ENCODE data around the gene MEG3. TPM values are rescaled to one million over a fixed set of nuclear protein-coding genes. Genes with fewer than 3 reads are reported as not detected.
"Not testable (repeated sequence)": the region's sequence is repeated elsewhere in the genome, so short reads cannot be mapped to it uniquely, and the experiment has no call there.

Gene MEG3
- total RNA-seq, 2 experiments from 2014 or later, result not detected

DNA sequence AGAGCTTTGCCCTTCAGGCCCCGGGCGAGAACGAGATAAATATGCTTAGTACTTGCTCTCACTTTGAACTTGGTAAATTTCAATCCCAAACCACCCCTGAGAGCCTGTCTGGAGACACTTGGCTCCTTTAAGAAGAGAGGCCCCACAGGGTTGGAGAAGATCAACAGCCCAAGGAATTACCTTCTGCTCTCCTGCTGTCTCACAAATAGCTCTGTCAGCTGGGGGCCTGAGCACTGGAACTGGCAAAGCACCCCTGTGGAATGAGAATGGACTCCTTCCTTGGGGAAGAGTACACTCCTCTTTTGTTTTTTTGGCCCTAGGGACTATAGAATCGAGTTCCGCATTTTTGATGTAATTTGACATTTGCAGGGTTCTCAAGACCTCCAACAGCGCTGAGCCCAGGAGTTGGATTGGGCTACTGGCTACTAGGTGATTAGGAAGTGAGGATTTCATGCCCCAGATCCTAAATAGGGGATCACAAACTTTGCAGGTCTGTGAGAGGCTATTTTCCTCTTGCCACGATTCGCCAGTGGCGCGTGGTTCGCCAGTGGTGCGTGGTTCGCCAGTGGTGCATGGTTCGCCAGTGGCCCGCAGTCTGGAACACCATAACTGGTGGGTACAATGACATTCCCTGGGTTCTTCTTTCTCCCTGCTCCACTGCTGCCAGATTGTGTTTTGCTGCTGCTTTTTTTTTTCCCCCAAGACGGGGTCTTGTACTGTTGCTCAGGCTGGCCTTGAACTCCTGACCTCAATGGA, 17.8 kb upstream of the MEG3 start:
- Mint-ChIP-seq H3K4me3 (no peak overlapping the region), H3K4me1 (ENCODE audit: low read depth) (no peaks in the 10 kb centered on the region), H3K9me3 (ENCODE audit: insufficient read depth) (peaks cover 10% of the 10 kb centered on the region), H3K27me3 (ENCODE audit: low read depth) (peaks cover 2% of the 10 kb centered on the region), H3K27ac (no peak overlapping the region), H3K36me3 (ENCODE audit: low read depth) (peaks cover 2% of the 10 kb centered on the region)
- CTCF ChIA-PET, result no interaction called here
- ATAC-seq, result no peak
- DNase-seq, result no peak
- POLR2A ChIA-PET, result no interaction called here

DNA sequence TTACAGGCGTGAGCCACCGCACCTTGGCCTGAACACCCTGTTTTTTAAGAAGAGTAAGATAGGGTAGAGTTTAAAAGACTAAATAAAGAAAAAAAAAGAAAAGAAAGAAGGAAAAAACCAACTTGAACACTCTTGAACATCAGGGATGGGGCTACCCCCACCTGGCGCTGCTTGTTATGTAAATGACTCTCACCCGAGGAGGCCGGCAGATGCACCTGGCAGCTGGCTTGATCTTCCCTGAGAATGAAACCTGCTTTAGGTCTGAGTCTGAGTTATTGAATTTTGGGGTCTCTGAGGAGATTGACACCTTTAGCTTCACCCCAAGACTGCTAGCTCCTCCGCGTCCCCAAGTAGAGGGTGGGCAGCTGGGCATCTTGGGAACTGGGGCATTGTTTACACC, 15.5 kb upstream of the MEG3 start:
- ChIA-PET CTCF (no interaction called here), POLR2A (no interaction called here)
- H3K27ac Mint-ChIP-seq, result no peak overlapping the region
- H3K36me3 Mint-ChIP-seq (ENCODE audit: low read depth), result peaks cover 2% of the 10 kb centered on the region
- ATAC-seq (no peak), DNase-seq (no peak)
- no peak overlapping the region for H3K4me3 Mint-ChIP-seq
- H3K27me3 Mint-ChIP-seq (ENCODE audit: low read depth), result peaks cover 2% of the 10 kb centered on the region
- no peaks in the 10 kb centered on the region for H3K4me1 Mint-ChIP-seq (ENCODE audit: low read depth)
- H3K9me3 Mint-ChIP-seq (ENCODE audit: insufficient read depth), result peaks cover 10% of the 10 kb centered on the region

DNA sequence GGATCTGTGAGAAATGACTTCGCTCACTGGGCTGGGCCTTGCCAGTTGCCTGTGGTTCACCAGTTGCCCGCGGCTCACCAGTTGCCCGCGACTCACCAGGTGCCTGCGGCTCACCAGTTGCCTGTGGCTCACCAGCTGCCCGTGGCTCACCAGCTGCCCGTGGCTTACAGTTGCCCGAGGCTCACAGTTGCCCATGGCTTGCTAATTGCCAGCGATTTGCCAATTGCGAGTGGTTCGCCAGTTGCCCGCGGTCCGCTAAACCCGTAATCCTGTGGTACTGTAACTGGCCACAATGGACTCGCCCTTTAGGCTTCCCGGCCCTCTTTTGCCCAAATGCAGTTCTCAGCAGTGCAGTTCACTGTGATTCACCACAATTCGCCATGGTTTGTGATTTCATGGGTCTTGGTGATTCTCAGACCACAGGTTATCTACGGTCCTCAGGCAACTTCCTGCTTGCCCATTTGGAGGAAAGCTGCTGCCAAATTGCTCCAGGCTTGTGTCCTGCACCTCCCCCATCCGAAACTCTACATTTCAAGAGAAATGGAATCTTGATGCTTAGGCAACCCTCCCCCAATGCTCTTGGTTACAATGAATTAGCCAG, 15.0 kb upstream of the MEG3 start:
- no peaks in the 10 kb centered on the region for H3K4me1 Mint-ChIP-seq (ENCODE audit: low read depth)
- H3K9me3 Mint-ChIP-seq (ENCODE audit: insufficient read depth), result peaks cover 10% of the 10 kb centered on the region
- ATAC-seq, result no peak
- CTCF ChIA-PET, result no interaction called here
- no peak overlapping the region for H3K27ac Mint-ChIP-seq
- DNase-seq, result no peak
- H3K36me3 Mint-ChIP-seq (ENCODE audit: low read depth), result peaks cover 2% of the 10 kb centered on the region
- H3K4me3 Mint-ChIP-seq, result no peak overlapping the region
- POLR2A ChIA-PET, result no interaction called here
- H3K27me3 Mint-ChIP-seq (ENCODE audit: low read depth), result peaks cover 2% of the 10 kb centered on the region

DNA sequence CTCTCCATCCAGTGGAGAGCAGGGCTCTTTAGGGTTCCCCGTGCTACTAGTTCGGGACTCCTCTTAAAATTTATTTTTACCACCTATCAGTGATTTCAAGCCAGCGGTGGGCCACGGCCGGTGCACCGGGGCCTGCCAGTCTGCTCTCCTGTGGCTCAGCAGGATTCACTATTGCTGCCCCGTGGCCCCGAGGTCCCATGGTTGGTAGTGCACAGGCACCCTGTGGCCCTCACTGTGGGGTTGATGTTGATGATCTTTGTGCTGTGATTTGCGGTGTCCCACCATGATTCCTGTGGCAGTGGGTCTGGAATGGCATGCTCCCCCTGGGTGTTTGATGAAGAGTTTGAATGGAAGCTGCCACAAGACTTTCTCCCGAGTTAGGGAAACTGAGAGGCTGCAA, 12.6 kb upstream of the MEG3 start:
- Mint-ChIP-seq H3K27me3 (ENCODE audit: low read depth) (peaks cover 2% of the 10 kb centered on the region), H3K4me3 (no peak overlapping the region), H3K27ac (no peak overlapping the region), H3K36me3 (ENCODE audit: low read depth) (peaks cover 2% of the 10 kb centered on the region), H3K9me3 (ENCODE audit: insufficient read depth) (peaks cover 10% of the 10 kb centered on the region), H3K4me1 (ENCODE audit: low read depth) (no peaks in the 10 kb centered on the region)
- ATAC-seq (no peak), DNase-seq (no peak)
- ChIA-PET POLR2A (no interaction called here), CTCF (no interaction called here)

DNA sequence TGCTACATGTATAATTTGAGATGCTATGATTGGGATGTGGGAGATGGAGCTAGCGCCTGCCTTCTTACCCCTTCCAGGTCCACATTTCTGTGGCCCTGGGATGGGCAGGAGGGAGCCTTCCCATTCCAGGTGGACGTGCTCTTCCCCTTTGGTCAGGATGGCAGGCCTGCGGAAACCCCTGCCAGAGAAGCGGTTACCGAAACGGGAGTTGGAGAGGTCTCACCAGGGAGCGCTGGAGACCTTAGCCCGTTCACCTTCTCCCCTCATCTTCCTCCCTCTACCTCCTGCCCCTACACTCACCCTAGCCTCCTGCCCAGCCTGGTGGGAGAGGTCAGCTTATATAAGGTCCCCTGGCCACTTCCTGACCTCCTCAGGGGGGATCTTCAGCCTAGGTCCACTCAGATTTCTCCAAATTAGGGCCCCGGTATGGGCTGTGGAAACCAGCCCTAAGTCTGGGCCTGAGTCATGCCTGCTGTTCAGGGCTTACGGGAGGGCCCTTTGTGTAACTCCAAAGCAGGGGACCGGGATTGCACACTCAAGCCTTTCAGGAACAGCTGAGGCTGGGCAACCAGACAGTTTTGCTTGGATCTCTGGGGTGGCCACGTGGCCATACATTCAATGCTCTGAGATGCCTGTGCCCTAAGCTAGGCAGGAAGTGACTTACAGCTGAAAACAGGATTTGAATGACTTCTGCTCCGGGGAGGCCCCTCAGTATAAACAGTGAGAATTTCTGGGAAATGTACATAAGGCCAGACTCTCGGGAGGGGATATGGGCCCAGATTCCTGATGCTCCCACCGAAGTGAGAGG, 10.2 kb upstream of the MEG3 start:
- no peak overlapping the region for H3K27ac Mint-ChIP-seq
- POLR2A ChIA-PET, result interaction anchor here (0.6 kb wide), 1 partner anchor 1409 kb away, joined by 3 read pairs; no protein-coding TSS in a partner anchor
- ATAC-seq, result no peak

DNA sequence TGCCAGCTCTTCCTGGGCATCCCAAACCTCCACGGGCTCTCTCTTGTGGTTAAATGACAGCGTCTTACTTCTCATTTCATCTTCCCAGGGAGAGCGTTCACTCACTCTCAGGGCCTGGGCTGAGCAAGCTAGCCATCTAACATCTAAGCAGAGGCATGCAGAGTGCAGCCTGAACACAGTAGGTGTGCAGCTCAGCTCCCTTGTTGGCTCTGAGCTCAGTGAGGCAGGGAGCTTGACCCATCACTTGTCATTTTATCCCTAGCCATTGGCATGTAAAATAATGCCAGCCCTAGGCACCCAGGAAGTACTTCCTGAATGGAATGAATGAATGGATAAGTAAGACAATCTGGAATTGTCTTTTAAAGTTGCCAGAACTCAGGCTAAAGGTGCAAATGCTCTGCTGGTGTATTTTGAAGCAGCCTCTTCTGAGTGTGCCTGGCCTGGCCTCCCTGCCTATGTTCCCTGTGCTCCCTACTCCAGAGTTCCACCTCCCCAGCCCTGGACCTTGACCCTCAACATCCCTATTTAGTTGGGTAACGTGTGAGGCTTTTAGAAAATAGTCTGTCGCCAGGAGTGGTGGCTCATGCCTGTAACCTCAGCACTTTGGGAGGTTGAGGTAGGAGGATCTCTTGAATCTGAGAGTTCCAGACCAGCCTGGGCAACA, 9.5 kb upstream of the MEG3 start:
- H3K4me3 Mint-ChIP-seq, result no peak overlapping the region
- no peak for DNase-seq
- H3K9me3 Mint-ChIP-seq (ENCODE audit: insufficient read depth), result no peaks in the 10 kb centered on the region
- ATAC-seq, result no peak
- H3K27ac Mint-ChIP-seq, result no peak overlapping the region
- POLR2A ChIA-PET, result no interaction called here
- CTCF ChIA-PET, result no interaction called here
- H3K27me3 Mint-ChIP-seq (ENCODE audit: low read depth), result no peaks in the 10 kb centered on the region
- no peaks in the 10 kb centered on the region for H3K36me3 Mint-ChIP-seq (ENCODE audit: low read depth)
- H3K4me1 Mint-ChIP-seq (ENCODE audit: low read depth), result no peaks in the 10 kb centered on the region

More for the DNA sequence above, 10.2 kb upstream of the MEG3 start:
- no peaks in the 10 kb centered on the region for H3K4me1 Mint-ChIP-seq (ENCODE audit: low read depth)
- DNase-seq, result no peak
- H3K36me3 Mint-ChIP-seq (ENCODE audit: low read depth), result no peaks in the 10 kb centered on the region
- H3K27me3 Mint-ChIP-seq (ENCODE audit: low read depth), result no peaks in the 10 kb centered on the region
- H3K4me3 Mint-ChIP-seq, result no peak overlapping the region
- H3K9me3 Mint-ChIP-seq (ENCODE audit: insufficient read depth), result peaks cover under 1% of the 10 kb centered on the region
- CTCF ChIA-PET, result no interaction called here

DNA sequence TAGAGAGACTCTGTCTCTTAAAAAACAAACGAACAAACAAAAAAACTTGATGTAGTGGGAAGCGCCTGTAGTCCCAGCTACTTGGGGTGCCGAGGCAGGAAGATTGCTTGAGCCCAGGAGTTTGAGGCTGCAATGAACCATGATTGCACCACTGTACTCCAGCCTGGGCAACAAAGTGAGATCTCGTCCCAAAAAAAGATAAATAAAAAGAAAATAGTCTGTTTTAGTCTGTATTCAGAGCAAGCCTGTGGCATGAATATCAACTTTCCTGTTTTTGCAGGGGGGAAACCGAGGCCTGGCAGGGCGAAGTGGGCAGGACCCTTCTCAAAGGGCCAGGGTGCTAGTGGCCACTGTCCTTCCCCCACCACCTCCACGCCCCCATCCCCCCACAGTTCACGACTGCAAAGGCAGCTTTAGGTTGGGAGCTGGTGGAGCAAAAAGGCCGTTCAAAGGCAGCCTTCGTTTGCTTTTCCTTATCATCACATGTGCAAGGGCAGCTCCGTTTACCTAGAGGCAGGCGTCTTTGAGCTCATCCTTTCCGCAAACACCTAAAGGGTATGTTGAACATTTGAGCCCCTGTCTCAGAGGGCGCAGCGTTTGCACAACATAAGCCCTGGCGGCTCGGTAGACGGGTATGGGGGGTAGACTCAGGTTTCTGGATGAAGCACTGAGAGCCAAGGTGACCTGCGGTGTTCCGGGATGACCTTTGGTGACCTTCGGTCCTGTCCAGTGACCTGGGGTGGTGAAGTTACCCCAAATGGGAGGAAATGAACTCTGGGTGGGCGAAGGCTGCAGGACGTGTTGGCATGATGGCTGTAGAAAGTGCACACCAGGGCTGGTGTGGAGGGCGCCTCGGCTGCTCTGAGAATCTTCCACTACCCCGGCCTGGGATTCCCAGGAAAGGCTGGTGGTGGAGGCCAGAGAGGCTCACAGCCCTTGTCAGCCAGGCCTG, 8.7 kb upstream of the MEG3 start:
- POLR2A ChIA-PET, result no interaction called here
- H3K9me3 Mint-ChIP-seq (ENCODE audit: insufficient read depth), result no peaks in the 10 kb centered on the region
- no peak overlapping the region for H3K27ac Mint-ChIP-seq
- CTCF ChIA-PET, result no interaction called here
- H3K4me1 Mint-ChIP-seq (ENCODE audit: low read depth), result no peaks in the 10 kb centered on the region
- no peak for DNase-seq
- no peak for ATAC-seq
- no peaks in the 10 kb centered on the region for H3K36me3 Mint-ChIP-seq (ENCODE audit: low read depth)
- H3K27me3 Mint-ChIP-seq (ENCODE audit: low read depth), result peaks cover 2% of the 10 kb centered on the region
- H3K4me3 Mint-ChIP-seq, result no peak overlapping the region

DNA sequence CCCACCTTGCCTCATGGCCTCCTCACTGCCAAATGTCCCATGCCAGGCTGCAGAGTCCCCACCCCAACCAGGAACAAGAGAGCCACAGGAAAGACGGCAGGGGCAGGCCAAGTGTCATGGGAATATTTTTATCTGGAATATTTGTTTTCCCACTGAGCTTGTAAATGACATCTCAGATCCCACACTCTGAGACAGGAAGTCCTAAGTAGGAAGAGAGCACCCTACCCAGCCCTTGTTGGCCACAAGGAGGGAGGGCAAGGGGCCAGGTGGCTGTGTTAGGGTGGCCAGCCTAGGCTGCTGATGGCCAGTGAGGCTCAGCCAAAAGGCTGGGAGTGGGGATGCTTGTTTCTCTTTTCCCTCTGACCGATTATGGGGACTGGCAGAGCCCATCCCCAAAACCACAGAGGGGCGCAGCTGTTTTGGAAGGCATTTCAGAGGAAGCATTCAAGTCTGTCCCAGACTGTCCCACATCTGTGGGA, 7.7 kb upstream of the MEG3 start:
- no peak overlapping the region for H3K27ac Mint-ChIP-seq
- DNase-seq (no peak), ATAC-seq (no peak)
- H3K9me3 Mint-ChIP-seq (ENCODE audit: insufficient read depth), result no peaks in the 10 kb centered on the region
- POLR2A ChIA-PET, result no interaction called here
- CTCF ChIA-PET, result no interaction called here
- H3K4me3 Mint-ChIP-seq, result no peak overlapping the region
- H3K36me3 Mint-ChIP-seq (ENCODE audit: low read depth), result no peaks in the 10 kb centered on the region
- H3K4me1 Mint-ChIP-seq (ENCODE audit: low read depth), result no peaks in the 10 kb centered on the region
- H3K27me3 Mint-ChIP-seq (ENCODE audit: low read depth), result peaks cover 9% of the 10 kb centered on the region

DNA sequence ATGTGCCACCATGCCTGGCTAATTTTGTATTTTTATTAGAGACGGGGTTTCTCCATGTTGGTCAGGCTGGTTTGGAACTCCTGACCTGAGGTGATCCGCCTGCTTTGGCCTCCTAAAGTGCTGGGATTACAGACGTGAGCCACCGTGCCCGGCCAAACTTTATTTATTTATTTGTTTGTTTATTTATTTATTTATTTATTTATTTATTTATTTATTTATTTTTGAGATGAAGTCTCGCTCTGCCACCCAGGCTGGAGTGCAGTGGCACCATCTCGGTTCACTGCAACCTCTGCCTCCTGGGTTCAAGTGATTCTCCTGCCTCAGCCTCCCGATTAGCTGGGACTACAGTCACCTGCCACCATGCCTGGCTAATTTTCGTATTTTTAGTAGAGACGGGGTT, 7.0 kb upstream of the MEG3 start:
- ATAC-seq; H3K36me3 Mint-ChIP-seq (ENCODE audit: low read depth); POLR2A ChIA-PET; H3K4me3 Mint-ChIP-seq; H3K4me1 Mint-ChIP-seq (ENCODE audit: low read depth); CTCF ChIA-PET; H3K27ac Mint-ChIP-seq; H3K9me3 Mint-ChIP-seq (ENCODE audit: insufficient read depth); DNase-seq: not testable (repeated sequence)
- H3K27me3 Mint-ChIP-seq (ENCODE audit: low read depth), result peaks cover 13% of the 10 kb centered on the region

DNA sequence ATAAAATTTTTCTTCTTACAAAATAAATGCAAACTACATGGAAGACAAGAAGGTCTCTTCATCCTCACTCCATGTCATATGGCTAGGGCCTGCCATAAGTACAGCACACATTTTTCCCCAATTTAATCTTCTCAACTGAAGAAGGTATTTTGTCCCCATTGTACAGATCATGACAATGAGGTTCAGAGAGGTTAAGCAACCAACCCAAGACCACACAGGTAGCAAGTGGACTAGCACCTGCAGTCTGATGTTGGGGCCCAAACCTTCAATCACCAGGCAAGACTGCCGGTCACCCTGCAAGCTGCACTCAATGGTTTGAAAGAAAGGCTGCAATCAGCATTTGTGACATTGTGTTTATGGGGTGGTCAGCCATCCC, 6.5 kb upstream of the MEG3 start:
- DNase-seq, result no peak
- POLR2A ChIA-PET, result no interaction called here
- H3K9me3 Mint-ChIP-seq (ENCODE audit: insufficient read depth), result no peaks in the 10 kb centered on the region
- no peaks in the 10 kb centered on the region for H3K36me3 Mint-ChIP-seq (ENCODE audit: low read depth)
- no peak for ATAC-seq
- no peak overlapping the region for H3K4me3 Mint-ChIP-seq
- H3K27me3 Mint-ChIP-seq (ENCODE audit: low read depth), result peaks cover 14% of the 10 kb centered on the region
- no peak overlapping the region for H3K27ac Mint-ChIP-seq
- CTCF ChIA-PET, result no interaction called here
- H3K4me1 Mint-ChIP-seq (ENCODE audit: low read depth), result no peaks in the 10 kb centered on the region

DNA sequence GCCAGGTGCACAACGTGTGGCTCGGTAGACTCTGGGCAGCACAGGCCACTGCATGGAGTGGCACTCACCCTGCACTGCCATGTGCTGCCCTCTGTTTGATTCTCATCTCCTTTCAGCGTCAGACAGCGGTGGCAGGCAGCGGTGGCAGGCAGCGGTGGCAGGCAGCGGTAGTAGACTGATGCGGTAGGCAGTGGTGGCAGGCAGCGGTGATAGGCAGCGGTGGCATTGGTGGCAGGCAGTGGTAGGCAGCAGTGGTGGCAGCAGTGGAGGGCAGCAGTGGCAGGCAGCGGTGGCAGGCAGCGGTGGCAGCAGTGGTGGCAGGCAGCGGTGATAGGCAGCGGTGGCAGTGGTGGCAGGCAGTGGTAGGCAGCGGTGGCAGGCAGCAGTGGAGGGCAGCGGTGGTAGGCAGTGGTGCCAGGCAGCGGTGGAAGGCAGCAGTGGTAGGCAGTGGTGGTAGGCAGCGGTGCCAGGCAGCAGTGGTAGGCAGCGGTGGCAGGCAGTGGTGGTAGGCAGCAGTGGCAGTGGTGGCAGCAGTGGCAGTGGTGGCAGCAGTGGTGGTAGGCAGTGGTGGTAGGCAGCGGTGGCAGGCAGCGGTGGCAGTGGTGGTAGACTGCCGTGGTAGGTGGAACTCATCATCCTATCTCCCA, 6.0 kb upstream of the MEG3 start:
- Mint-ChIP-seq H3K36me3 (ENCODE audit: low read depth) (no peaks in the 10 kb centered on the region), H3K27ac (no peak overlapping the region), H3K9me3 (ENCODE audit: insufficient read depth) (no peaks in the 10 kb centered on the region), H3K27me3 (ENCODE audit: low read depth) (peaks cover 19% of the 10 kb centered on the region), H3K4me3 (no peak overlapping the region), H3K4me1 (ENCODE audit: low read depth) (no peaks in the 10 kb centered on the region)
- ChIA-PET POLR2A (no interaction called here), CTCF (no interaction called here)
- ATAC-seq (no peak), DNase-seq (no peak)

Measured in activated CD8-positive, alpha-beta T cell treated with anti-CD3 and anti-CD28 coated beads, Interleukin-2, amount 10 ng/mL, durations not matched to agents 7 days and 5 days (primary cell).